HG03097 (cell line): ENCODE data around the gene CASZ1.

ENCODE experiments used
- ATAC-seq: cut with Tn5 transposase; IDR thresholded peaks from one replicate; pipeline ENCODE4 v1.9.1; 2021; ENCODE audit not compliant: unreplicated experiment, low FRiP score

CASZ1 gene

GRCh38 chr1:10644307-10645128 is 151.9 kb downstream of the CASZ1 start:
- ATAC-seq: no peak

GRCh38 chr1:10643607-10644306 is 152.7 kb downstream of the CASZ1 start:
- no peak for ATAC-seq

GRCh38 chr1:10642403-10643080 is 153.9 kb downstream of the CASZ1 start:
- no peak for ATAC-seq

- no peak for ATAC-seq
These were observed 154.5 kb downstream of the CASZ1 start for GRCh38 chr1:10641976-10642375.

GRCh38 chr1:10640843-10641553 is 155.4 kb downstream of the CASZ1 start:
- ATAC-seq: no peak

GRCh38 chr1:10639775-10640578 is 156.5 kb downstream of the CASZ1 start:
- no peak for ATAC-seq

- no peak for ATAC-seq
These were observed 157.3 kb downstream of the CASZ1 start for GRCh38 chr1:10639011-10639774.

GRCh38 chr1:10638559-10639005 is 157.9 kb downstream of the CASZ1 start:
- no peak for ATAC-seq

- no peak for ATAC-seq
These were observed 158.4 kb downstream of the CASZ1 start for GRCh38 chr1:10637834-10638558.

- no peak for ATAC-seq
These were observed 159.0 kb downstream of the CASZ1 start for GRCh38 chr1:10637400-10637799.

GRCh38 chr1:10635992-10636391 is 160.5 kb downstream of the CASZ1 start:
- no peak for ATAC-seq

- ATAC-seq: no peak
These were observed 161.2 kb downstream of the CASZ1 start for GRCh38 chr1:10635085-10635896.

GRCh38 chr1:10634428-10635084 is 161.9 kb downstream of the CASZ1 start:
- ATAC-seq: no peak

GRCh38 chr1:10634075-10634427 is 162.4 kb downstream of the CASZ1 start:
- ATAC-seq: no peak

GRCh38 chr1:10633416-10633815 is 163.0 kb downstream of the CASZ1 start:
- ATAC-seq: no peak

GRCh38 chr1:10632691-10633090 is 163.8 kb downstream of the CASZ1 start:
- ATAC-seq: no peak
